Measurements from ENCODE around the gene ARAP1.

Gene ARAP1

DNA sequence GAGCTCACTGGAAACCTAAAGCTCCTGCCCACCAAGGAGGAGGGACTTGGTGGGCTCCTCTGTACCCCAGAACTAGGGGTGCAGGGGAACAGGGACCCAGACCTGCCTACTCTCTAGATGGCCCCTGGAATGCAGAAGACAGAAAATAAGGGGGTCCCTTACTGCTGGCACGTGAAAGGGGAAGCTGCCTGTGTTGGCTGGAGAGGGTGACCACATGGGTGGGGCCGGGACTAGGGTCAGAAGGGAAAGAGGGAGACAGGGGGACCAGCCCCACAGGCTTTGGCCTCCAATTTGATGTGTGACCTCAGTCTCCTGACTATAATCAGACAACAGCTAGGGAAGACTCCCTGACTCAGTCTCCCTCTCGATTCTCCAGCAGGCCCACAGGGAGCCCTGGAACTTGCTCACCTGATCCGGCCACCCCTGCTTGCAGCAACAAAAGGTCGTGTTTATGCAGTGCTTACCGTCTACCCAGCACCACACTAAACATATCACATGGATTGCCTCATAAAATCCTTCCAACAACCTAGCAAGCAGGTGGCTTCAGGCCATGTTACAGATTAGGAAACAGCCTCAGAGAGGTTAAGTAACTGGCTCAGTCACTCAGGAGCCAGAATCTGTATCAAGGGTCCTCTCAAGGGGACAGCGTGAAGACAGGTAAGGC lies 10.2 kb downstream of the ARAP1 start:
- no peak for DNase-seq

DNA sequence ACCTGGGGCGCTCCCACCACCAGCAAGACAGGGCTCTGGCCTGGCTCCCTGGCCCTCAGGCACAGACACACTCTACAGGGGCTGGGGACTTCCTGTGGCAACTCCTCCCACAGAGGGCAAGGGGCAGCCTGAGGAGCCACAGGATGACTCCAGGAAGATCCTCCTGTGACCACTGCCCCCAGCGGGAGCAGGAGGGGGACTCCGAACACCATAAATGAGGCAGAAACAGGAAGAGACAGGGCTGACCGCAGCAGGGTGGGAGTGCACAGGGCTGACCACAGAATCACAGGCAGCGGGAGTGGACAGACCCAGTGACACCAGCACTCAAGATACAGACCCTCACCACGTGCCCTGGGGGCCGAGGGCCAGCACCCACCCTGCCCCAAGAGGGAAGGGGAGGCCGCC lies 10.8 kb downstream of the ARAP1 start:
- DNase-seq: no peak

DNA sequence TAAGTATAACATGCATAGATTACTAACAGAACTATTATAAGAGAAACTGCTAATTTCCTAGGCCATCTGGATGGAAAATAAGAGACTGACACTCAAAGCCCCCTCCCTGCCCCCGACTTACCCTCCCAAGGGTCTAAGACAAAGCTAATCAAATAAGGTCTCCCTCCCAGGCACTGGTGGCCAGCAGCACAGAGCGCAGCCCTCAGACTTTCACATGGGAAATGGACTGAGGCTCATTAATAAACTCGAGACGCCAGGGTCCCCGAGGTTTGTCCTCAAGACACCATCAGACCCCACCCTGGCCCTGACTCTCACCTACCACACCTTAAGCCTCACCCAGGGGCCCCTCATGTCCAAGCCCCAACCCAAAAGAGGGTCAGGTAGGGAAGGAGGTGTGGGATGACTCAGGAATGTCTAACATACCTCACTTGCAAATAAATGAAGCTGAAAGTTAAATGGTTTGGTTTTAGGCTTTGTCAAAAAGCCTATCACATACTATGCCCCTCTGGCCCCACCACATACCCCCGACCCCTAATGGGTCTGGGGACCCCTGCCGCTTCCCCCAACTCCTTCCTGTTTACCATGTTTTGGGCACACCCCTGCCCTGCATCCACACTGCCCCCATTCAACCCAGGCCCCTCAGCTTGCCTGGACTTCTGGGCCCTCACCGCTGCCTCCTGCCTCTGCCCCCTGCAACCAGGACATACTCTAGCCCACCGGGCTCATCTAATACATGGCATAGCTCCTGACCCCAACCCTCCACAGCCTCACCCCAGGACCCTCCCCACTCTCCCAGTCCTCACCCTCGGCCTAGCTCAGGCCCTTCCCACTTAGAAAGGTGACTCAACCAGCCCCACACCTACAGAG lies 11.4 kb downstream of the ARAP1 start:
- DNase-seq: no peak

DNA sequence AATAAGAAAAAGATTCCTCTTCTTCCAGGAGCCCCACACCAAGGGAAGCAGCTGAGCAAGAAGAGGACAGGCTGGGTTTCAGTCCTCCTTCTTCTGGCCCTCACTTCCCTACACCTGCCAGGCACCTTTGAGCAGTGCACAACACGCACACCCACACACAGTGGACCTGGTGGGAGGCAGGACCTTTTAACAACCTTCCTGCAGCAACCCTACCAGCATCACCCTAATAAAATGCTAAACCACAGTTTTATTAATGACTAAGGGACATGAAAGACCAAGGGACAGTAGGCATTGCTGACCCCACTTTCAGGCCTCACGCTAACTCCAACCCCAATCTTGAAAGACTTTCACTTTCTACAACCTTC lies 12.2 kb downstream of the ARAP1 start:
- no peak for DNase-seq

DNA sequence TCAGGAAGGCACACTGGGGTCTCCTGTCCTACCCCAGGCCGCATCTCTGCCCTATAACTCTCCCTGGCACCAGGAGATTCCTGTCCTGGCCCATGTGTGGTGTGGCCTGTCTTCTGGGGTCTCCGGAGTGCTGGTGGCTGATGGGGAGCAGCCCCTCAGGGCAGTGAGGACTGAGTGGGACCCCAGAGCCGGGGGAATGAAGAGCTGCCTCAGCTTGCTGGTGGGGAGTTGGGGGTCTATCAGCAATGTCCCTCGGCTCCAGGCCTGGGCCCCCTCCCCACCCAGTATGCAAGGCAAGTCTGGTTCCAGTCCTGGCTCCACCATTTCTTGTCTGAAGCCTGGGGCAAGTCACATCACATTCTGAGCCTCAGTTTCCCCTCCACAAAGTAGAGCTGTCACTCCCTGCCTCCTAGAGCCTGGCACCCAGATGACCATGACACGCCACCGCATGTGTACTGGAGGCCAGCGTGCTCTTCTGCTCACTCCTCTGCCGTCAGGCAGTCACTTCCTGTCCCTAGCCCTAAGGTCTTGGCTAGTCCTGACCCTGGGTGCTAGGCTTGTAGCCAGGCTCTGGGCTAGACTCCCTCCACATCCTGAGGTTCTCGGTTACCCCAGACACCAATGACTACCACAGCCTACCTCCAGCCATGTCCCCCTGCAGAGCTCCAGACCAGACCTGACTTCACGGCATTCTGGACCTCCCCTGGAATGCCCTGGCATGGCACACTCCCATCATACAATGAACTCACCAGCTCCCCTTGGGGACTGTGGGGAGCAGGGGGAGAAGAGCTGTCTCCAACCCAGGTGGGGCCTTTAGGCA lies 12.8 kb downstream of the ARAP1 start:
- no peak for DNase-seq

DNA sequence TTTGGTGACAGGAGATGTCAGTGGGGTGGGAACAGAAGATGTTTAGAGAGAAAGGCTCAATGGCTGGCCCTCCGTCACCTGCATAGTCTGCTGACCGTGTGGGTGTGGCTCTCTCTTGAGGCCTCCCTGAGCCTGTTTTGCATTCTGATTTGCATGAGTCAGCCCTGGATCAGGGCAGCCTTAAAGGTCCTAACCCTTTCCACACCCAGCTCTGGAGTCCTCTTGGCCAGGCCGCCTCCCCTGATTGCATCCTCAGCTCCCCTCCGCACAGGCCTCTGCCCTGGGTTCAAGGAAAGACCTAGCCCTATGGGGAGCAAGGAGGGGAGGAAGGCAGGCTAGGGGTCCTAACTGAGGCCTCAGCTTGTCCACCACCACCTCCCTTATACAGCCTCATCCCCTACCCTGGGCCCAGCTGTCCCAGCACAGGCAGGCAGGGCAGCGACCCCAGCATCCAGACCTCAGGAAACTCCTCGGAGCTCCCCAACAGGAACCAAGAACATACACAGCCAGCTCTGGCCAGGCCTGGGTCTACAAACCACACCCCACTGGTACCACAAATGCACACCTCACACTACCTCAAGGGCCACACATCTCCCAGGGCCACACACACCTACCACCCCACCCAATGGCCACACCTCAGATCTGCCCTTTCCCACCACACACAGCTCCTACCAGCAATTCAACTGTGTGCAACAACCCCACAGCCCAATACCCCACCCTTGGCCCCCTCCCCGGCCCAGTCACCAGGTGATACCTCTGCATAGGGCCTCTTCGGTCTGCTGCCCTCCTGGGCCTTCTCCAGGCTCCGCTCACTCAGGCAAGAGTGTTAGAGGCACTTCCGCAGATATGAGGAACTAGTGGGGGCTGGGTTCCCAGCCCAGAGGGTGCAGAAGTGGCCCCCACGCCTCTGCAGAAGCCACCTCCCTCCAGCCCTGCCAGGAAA lies 13.7 kb downstream of the ARAP1 start:
- DNase-seq: no peak

DNA sequence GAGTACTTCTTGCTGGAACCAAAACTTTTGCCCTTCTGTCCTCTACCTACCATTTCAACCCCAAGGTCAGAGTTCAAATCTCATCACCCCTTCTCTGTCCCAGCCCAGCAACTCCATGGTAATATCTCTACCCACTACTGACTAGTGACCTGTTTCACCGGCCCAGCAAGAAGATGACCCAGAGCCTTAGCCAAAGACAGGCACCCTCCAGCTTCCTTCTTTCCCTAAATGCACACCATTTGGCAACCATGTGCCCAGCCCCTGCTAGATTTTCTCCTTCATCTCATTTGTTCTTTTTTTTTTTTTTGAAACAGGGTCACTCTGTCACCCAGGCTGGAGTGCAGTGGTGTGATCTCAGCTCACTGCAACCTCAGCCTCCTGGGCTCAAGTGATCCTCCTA lies 14.9 kb downstream of the ARAP1 start:
- no peak for DNase-seq

DNA sequence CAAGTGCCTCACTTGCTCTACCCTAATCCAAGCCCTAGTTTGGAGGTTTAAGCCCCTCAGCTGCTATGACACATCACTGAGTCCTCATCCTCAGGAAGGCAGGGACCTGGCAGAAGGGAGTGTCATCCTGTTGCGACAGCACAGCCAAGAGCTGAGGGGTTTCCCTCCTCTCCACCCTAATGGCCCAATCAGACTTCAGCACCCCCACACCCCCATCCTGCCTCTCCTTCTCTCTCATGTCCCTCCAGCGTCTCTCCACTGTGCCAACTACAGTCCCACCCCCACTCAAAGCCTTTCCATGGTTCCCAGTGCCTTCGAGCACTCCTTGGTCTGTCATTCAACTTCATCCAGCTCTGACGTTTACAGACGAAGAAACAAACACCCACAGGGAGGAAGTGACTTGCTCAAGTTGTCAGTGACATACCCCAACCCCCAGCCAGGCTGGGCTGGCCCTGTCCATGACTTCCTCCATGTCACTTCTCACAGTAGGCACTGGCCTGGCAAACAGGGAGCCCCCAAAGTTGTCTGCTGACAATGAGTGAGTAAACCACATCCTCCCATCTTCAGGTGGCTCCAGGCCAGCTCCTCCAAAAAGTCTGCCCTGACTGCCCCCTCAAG lies 15.6 kb downstream of the ARAP1 start:
- peak; percentile 72 for DNase-seq

DNA sequence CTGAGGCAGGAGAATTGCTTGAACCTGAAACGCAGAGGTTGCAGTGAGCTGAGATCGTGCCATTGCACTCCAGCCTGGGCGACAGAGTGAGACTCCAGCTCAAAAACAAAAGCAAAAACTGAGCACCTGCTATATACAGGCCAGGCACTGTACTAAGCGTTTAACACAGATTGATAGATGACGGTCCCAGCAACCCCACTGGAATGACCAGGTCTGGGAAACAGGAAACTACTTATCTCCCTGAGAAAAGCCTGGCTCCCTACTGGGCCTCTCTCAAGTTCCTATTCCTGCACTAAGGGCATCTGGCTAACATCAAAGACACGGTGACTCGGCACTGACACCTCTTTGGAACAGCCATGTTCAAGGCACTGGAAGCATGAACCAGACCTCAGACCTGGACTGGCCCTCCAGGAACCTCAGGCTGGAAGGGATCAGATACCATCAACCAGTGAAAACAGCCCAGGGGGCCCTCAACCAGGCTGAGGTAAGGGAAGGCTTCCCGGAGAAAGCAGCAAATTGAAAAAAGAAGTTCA lies 16.6 kb downstream of the ARAP1 start:
- no peak for DNase-seq

DNA sequence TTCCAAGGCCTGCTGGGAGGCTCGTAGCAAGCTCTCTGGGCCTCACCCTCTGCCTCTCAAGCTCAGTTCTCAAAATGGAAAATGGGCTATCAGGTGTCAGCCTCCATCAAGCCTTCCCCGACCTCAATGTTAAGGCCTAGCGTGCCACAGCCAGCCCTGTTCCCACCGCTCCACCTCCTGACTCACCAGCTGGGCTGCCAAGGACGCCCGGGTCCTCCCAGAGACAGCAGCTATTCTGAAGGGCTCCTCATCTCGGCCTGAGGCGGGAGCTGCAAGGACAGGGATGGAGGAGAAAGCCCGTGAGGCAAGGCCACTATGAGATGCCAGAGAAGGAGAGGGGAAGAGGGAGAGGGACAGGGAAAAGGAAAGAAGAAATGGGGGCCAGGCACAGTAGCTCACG lies 19.9 kb downstream of the ARAP1 start:
- no peak for DNase-seq

DNA sequence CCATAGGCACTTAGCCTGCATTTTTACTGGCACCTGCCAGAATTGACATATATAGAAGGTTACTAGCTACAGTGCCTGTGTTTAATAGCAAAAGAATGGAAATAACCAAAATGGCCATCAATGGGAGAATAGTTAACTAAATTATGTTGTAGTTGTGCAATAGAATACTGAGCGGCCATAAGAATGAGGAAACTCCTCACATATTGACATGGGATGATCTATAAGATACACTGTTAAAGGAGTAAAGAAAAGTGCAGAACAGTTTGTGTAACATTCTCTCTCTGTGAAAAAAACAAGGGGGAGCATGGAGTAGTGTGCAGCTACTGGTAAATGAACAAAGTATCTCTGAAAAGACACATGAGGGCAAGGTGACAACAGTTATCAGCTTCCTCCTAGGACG lies 21.5 kb downstream of the ARAP1 start:
- no peak for DNase-seq

DNA sequence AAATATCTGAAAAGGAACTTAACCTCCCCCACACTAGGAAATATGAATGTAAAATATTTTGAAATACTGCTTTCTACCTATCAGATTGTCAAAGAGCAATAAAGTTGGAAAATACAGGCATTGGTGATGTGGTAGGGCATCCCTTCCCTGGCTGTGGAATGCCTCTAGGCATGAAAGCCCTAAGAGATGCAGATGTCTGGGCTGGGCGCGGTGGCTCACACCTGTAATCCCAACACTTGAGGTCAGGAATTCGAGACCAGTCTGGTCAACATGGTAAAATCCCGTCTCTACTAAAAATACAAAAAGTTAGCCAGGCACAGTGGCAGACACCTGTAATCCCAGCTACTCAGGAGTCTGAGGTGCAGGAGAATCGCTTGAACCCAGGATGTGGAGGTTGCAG lies 22.0 kb downstream of the ARAP1 start:
- no peak for DNase-seq

DNA sequence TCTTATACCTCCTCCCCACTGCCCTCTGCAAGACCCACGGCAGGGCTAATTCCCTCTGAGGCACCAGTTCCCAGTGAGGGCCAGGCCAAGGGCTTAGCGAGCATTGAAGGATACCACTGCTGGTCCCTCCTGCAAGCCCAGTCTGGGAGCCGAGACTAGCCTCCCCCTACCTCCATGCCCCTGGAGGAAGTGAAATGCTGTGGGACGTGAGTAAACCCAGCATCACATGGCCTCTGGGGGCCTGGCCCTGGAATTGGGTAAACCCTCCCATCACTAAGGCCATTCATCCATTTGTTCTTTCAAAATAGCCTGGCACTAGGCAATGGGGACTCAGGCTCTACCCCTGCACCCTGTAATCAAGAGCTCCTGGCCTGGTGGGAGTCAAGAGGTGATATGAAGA lies 24.7 kb downstream of the ARAP1 start:
- DNase-seq: no peak

DNA sequence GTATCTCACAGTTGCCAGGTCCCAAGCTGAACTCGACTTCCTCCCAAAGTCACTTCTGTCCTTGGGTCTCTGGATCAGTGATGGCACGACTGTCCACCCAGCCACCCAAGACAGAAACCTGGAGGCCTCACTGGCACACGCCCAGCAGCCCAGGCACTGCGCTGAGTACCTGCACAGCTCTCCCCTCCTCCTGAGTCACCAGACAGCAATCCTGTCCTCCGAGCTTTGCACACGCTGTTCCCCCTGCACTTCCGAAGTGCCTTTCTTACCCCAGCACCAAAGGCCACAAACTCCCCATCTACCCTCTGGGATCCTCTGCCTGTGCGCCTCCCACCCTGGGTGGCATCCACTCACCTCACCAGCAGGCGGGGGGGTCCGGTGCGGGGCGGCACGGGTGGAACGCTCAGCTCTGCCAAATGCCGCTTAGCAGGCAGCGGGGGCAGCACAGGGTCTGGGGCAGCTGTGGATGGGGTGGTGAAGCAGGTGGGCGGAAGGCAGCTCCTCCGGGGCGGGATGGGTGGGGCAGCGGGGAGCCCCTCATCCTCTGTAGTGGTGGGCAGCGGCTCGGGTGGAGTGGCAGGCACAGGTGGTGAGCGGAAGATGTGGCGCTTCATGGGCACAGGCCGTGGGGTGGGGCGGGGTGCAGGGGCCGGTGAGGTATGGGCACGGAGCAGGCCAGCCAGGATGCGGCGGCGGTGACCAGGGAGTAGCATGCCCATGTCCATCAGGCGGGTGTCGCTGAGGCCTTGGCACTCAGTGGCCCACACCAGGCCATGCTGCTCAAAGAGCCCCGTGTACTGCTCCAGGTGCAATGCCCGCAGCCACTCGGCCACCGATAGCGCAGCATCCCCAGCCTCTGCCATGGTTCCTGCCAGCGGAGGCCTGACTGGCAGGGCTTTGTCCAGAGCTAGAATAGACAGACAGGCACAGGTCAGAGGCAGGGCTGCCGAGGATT lies 25.7 kb downstream of the ARAP1 start:
- no peak for DNase-seq

DNA sequence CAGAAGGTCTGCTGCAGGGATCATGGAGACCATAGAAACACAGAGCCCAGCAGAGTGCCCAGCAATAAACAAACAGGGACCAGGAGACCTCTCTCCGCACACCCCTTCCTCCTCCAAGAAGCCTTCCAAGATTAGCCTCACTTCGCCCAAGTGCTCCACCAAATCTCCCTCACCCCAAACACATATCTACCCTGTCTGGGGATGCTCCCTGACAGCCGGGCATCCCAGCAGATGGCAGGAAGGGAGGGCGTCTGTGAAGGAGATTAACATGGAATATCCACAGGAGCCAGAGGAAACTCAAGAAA lies 26.5 kb downstream of the ARAP1 start:
- no peak for DNase-seq

DNA sequence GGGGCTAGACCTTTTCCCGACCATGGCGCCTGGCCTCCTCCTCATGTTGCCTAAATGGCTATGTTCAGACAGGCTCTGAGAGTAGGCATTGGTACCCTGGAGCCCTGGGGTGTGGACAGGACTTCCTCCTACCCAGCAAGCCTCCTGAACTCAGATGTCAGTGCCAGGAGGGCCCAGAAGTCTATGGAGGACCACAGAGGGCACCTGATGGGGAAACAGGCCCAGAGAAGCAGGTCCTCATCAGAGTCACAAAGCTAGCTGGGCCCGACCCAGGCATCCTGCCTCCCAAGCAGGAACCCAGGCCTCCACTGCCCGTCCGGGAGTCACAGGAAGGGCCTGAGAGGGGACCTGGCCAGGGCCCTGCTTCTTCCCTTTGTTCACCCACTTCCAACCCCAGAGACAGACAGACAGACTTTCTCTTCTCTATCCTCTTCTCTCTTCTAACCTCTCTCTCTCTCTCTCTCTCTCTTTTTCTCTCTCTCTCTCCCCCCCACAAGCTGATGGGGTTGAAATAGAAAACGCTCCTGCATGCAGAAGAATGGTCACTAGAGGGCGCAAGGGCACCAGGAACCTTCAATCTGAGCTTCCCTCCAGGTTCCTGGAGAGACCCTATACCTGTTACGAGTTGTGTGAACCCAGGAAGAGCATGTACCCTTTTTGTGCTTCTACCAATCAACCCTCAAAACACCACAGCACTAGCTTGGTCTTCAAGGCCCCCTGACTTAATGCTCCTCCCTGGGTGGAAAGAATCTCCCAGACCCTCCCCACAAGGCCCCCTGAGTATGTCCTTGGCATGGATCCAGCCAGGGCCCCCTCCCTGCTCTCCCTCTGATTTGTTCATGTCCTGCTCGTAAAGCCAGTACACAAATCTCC lies 27.1 kb downstream of the ARAP1 start:
- DNase-seq: peak; percentile 86

DNA sequence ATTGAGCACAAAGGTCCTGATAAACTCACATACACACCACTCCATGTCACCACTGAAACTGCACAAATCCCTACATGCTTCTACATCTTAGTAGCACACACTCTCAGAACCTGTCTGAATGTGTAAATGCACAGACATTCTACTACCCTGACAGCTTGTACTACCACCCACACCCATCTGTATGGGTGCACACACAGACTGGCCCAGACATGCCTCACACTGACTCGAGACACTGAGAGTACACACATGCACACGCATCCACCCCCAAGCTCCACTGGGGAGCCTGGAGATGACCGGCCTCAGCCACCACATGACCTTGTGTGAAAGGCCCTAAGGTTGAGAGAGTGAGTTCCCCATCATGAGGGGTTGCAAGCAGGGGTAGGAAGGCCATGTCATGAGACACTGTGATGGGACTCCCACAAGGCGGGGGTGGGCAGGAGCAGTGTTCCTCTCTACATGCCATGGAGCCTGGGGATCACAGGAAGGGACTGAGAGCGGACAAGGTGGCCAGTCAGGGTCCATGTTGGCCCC lies 28.1 kb downstream of the ARAP1 start:
- DNase-seq: no peak

DNA sequence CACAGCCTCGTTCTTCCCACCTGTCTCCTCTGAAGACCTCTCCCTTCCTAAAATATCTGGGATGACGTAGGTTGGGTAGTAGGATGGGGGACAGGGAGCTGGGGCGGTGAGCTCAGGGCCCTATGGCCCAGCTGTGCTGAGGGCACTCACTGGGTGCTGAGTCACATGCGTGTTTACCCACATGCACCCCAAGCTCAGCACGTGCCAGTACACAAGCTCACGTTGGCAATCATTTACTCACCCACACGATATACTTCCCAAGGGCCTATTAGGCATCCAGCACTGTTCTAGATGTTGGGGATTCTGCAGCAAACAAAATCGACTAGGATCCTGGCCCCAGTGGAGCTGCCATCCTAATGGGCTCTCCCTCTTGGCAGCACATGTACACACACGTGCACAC lies 28.7 kb downstream of the ARAP1 start:
- DNase-seq: no peak

DNA sequence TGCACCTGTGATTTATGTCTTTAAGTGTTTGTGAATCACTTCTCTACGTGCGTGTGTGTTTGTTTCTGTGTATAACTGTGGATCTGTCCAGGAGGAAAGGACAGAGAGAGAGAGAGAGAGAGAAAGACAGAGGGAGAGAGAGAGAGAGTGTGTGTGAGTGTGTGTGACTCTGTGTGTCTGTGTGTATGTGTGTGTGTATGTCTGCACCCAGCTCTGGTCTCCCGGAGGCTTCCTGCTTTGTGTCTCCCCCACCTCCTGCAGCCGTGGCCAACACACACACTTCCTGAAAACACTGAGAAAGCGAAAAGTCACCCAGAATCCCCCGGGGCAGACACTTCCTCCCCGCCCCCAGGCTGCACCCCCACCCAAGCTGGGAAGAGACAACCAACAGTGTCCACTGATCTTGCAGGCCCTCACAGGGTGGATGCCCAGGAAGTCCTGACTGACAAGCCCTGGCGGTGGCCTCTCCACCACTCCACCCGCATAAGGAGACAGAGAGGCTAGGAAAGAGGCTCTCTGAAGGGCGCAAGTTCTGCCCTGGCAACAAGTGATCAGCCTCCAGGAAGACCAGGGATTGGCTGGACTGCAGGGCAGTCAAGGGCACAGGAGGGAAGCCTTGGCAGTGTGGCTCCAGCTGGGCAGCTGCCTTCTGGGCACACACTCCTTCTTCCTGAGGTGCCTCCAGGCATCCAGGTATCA lies 30.0 kb downstream of the ARAP1 start:
- DNase-seq: peak; percentile 87

Data from activated CD4-positive, alpha-beta T cell treated with anti-CD3 and anti-CD28 coated beads for 48 hours (primary cell).